GM18861 (cell line): ENCODE results near the gene RGS9.
"Not testable (repeated sequence)": the region's sequence is repeated elsewhere in the genome, so short reads cannot be mapped to it uniquely, and the experiment has no call there.

Source experiments
- ATAC-seq: cut with Tn5 transposase; IDR thresholded peaks from one replicate; pipeline ENCODE4 v1.9.1; 2021; ENCODE audit not compliant: unreplicated experiment

RGS9 gene

DNA sequence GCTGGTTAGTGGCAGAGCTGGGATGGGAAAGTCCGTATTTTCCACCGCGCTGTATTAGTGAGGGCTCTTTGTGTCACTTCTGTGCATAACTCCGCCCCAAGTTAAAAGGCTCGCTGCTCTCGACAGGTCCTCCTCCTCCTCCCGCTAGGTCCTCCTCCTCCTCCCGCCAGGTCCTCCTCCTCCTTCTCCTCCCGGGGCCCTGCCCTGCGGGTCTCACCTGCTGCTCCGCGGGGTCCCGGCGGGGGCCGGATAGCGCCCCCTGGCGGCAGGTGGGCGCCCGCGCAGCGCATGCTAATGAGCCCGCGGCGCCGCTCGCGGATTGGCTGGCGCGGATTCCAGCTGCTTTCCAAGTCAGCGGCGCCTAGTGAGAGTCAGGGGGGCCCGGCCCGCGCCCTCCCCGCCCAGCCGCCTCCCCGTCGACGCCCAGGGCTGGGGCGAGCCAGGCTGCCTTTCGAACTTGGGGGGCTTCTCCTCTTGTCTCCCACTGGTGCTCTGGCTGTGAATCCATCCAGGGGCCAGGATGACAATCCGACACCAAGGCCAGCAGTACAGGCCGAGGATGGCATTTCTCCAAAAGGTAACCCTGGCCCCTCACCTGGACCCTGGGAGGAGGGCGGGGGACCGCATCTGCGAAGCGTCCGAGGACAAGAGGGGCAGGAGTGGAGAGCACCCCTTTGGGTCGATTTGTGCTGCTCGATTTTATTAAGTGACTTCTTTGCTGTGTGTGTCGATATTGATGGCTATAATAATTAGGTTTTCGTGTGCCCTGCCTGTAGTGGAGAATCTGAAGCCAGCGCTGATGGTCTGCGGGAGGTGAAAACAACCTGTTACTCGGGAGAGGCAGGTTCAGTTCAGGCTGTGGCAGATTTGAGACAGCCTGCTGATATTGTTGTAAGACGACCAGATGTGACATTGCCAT lies at the start of gene RGS9:
Gene RGS9 (plus strand): TSS at position 350 of the 919 bp plus-strand sequence. CDS start 171 bp downstream, at position 521.
- ATAC-seq = peak; percentile 93

DNA sequence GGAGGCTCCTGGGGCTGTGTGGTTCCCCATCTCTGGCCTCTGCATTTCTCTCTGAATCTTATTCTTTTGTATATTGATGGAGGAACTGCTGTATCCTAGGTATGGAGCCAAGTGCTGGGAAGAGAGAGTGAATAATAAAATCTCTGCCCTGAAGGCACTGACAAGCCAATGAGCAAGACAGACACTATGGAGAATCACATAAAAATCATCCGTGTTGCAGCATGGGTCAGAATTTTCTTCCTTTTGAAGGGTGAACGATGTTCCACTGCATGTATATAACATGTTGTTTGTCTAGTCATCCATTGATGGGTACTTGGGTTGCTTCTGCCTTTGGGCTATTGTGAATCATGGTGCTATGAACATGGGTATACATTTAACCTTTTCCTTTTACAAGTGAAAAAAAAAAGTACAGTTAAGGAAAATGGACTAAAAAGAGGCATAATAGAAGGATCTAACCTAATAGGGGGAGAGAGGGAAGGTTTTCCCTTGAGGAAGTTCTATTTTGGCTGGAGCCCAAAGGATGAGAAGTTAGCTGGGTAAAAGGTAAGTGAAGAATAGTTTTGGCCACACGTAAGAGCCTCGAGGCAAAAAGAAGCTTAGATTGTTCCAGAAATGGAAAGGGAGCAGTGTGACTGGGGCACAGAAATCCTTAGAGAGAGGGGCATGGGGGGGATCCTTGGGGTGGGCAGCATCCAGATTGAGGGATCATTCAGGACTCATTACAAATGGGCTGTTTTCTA lies 48.4 kb upstream of the RGS9 start:
- ATAC-seq = no peak

DNA sequence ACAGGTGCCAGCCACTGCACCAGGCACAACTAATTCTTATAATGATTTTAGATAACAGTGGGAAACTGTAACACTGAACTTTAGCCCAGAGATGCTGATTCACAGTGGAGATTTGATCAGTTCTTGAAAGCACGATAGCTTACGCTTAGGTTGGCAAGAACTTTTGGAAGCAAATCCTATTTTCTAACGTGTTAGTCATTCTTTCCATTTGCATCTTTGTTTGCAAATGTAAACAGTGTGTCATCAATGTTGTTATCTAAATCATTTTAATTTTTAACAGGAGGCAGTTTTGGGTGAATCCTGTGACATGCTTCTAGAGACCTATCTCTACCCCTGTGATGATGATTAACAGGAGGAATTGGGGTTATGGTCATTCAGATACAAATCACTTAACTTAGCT lies 44.9 kb upstream of the RGS9 start:
- no peak for ATAC-seq

DNA sequence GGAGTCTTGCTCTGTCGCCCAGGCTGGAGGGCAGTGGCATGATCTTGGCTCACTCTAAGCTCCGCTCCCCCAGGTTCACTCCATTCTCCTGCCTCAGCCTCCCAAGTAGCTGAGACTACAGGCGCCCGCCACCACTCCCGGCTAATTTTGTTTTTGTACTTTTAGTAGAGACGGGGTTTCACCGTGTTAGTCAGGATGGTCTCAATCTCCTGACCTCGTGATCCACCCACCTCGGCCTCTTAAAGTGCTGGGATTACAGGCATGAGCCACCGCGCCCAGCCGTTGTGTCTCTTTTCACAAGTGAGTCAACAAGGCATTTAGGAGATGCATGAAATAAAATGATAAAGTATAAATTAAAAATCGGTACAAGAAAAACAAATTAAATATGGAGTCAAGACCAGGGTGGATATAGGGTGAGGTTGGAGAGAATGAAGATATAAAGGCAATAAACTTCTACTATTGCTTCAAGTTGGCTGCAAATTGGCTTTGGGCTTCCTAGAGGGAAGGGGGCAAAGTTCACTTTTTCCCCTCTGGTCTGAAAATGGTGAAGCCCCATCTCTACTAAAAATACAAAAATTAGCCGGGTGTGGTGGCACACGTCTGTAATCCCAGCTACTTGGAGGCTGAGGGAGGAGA lies 44.3 kb upstream of the RGS9 start:
- not testable (repeated sequence) for ATAC-seq

DNA sequence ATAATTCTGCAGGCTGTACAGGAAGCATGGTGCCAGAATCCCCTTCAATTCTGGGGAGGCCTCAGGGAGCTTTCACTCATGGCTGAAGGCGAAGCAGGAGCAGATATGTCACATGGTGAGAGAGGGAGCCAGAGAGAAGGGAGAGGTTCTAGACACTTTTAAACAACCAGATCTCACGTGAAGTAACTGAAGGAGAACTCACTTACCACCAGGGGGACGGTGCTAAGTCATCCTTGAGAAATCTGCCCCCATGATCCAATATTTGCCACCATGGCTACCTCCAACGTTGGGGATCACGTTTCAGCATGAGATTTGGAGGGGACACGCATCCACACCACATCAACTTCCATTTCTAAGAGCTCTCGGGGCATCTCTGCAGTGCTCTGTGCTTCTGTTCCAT lies 43.2 kb upstream of the RGS9 start:
- ATAC-seq = no peak

DNA sequence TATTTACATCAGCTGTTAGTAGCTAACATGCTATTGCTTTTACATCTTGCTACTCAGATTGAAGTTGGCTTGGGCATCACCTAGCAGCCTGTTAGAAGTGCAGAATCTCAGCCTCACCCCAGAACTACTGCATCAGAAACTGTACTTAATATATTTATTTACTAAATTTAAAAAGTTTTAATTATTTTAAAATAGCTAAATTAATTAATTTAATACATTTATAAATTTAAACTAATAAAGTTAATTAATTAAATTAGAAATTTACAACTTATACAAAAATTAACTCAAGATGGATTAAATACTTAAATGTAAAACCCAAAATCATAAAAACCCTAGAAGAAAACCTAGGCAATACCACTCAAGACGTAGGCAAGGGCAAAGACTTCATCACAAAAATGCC lies 41.7 kb upstream of the RGS9 start:
- ATAC-seq = no peak

DNA sequence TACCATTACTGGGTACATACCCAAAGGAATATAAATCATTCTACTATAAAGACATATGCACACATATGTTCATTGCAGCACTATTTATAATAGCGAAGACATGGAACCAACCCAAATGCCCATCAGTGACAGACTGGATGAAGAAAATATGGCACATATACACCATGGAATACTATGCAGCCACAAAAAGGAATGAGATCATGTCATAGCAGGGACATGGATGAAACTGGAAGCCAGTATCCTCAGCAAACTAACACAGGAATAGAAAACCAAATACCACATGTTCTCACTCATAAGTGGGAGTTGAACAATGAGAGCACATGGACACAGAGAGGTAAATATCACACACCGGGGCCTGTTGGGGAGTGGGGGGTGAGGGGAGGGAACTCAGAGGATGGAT lies 40.8 kb upstream of the RGS9 start:
- not testable (repeated sequence) for ATAC-seq

DNA sequence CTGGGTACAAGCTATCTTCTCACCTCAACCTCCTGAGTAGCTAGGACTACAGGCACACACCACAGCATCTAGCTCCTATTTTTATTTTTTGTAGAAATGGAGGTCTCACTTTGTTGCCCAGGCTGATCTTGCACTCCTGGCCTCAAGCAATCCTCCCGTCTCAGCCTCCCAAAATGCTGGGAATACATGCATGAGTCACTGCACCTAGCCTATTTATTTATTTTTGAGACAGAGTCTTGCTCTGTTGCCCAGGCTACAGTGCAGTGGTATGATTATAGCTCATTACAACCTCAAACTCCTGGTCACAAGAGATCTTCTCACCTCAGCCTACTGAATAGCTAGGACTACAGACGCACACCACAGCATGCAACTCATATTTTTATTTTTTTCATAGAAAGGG lies 40.1 kb upstream of the RGS9 start:
- no peak for ATAC-seq

DNA sequence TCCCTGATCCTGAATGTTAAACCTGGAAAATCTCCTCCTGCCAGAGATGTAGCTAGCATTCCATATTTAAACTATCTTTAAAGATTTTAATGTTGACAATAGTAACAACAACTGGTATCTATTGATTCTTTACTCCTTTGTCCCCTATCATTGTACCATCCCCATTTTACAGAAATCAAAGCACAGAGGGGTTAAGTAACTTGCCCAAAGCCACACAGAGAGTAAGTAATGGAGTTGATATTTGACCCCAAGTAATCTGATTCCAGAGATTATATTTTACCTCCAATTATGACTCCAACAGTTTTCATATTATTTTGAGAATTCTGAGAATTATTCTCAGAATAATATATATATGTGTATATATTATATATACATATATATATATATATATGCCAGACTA lies 37.7 kb upstream of the RGS9 start:
- ATAC-seq = no peak

DNA sequence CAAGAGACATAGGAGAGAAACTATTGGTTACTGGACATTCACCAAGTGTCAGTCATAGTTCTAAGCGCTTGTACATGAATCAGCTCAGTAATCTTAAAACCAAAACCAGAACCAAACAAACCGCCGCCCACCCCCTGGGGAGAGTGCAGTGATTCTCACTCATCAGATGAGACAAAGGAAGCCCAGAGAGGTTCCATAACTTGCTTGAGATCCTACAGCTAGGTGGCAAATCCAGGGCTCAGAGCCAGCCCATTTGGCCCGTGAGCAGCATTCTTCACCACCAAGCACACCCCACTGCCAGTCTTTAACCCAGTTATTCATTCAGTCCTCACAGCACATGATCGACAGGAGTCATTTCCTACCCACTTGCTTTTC lies 37.2 kb upstream of the RGS9 start:
- peak; percentile 74 for ATAC-seq

DNA sequence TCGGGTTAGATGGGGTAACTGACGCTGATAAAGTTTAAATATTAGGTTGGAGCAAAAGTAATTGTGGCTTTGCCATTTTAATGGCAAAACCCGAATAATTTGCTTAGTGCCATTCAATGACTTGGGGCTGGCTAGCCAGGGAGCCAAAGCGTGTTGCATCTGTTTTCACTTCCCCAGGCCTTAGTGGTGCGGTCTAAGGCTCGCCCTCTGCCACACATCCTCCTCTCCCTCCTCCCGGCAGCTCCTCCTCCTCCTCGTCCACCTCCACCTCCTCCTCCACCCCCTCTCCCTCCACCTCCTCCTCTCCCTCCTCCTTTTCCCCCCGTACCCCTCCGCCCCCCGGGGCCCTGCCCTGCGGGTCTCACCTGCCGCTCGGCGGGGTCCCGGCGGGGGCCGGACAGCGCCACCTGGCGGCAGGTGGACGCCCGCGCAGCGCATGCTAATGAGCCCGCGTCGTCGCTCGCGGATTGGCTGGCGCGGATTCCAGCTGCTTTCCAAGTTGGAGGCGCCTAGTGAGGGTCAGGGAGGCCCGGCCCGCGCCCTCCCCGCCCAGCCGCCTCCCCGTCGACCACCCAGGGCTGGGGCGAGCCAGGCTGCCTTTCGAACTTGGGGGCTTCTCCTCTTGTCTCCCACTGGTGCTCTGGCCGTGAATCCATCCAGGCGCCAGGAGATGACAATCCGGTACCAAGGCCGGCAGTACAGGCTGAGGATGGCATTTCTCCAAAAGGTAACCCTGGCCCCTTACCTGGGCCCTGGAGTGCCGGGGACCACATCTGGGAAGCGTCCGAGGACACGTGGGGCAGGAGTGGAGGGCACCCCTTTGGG lies 36.6 kb upstream of the RGS9 start:
- peak; percentile 42 for ATAC-seq

DNA sequence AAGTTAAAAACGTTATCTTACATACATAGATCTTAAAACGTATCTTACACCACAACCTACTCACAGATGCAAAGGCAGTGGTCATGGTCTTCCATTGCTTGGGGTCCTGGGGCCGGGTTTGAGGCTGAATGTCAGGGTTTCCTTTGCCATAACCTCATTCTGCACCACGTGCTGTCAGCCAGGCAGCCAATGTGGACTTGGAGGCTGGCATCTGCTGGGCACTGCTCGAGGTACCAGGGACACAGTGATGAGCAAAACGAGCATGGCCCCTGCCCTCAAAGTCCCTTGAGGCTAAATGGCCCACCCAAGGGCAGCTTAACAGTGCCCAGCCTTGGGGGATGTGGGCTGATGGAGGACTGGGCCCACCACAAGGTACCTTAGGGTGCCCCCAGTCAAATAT lies 35.8 kb upstream of the RGS9 start:
- no peak for ATAC-seq

DNA sequence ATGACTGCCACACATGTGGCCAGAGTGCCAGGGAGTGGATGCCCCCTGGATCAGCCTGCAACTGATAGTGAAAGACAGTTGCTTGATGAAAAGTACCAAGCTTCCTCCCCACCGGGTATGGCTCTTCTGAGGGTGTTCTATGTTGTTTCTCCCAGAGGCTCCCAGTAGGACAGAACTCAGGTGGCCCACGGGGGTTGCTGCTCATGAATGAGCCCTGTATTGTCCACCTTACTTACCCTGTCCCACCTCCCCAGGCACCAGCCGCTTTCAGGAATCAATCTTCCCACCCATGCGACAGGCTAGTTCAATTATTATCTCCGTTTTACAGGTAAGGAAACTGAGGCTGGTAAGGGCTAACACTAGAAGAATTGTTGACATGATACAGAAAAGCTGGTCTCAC lies 34.9 kb upstream of the RGS9 start:
- no peak for ATAC-seq

DNA sequence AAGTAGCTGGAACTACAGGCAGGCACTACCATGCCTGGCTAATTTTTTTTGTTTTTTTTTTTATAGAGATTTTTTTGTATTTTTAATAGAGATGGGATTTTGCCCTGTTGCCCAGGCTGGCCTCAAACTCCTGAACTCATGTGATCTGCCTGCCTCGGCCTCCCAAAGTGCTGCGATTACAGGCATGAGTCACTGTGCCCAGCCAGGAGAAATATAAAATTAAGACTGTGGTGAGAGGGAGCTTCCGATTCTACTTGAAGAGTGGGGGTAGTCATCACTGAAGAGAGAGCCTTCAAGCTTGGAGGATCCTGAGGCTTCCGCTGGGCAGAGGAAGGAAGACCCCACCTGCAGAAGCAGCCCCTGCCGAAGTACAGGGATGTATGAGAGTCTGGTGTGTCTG lies 34.4 kb upstream of the RGS9 start:
- ATAC-seq = no peak

DNA sequence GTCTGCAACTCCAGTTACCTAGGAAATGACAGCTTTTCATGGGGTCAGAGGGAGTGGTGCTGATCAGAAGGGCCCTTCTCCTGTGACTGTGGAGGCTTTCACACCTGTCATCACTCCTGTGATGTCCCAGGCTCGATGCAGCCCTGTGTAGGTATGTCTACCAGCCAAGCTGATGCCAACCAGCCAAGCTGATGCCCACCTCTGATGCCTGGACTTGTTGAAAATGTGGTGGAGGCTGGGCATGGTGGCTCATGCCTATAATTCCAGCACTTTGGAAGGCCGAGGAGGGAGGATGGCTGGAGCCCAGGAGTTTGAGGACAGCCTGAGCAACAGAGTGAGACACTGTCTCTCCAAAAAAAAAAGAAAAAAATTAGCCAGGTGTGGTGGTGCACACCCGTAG lies 33.7 kb upstream of the RGS9 start:
- ATAC-seq = no peak

DNA sequence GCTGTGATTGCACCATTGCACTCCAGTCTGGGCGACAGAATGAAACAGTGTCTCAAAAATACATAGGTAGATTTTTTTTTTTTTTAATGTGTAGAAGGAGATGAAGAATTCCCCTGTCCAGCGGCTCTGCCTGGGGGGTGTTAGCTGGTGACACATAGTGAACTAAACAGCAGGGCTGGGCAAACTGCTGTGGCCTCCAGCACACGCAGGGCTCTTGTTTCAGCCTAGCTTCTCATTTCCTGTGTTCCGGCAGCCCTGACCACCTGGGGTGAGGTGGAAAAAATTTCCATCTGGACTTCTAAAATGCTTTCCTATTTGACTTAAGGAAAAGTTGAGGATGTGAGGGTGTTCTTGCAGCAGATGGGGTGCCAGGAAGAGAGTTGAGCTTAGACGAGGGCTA lies 33.3 kb upstream of the RGS9 start:
- ATAC-seq = no peak

DNA sequence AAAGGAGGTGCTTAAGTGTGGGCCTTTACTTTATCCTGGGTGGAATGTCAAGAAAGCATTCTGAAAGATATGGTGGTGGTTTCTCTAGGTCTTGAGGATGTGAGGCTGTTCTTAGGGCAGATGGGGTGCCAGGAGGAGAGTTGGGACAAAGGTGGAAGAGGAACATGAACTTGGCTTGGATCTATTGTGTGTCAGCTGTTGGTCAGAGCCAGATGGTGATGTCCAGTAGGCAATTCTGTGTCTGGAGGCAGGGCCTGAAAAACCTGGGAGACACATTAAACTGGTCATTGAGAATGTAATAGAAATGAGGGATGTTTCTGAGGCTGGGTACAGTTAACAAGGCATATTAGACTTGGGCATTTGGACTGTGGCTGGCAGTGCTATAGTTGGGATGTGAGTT lies 32.6 kb upstream of the RGS9 start:
- ATAC-seq = no peak

DNA sequence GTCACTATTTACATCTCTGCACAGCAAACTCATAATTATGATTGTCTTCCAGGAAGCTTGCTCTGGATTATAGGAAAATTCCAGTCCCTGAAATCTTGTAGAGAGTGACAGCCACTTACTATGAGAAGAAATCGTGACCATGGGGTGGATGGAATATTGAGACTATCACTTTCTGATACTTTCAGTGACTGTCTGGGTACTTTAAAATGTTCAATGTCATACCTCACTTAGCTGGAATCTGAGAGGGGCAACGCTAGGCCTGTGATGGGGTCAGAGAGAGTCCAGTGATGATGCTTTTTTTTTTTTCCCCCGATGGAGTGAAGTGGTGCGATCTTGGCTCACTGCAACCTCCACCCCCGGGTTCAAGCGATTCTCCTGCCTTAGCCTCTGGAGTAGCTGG lies 32.2 kb upstream of the RGS9 start:
- no peak for ATAC-seq

DNA sequence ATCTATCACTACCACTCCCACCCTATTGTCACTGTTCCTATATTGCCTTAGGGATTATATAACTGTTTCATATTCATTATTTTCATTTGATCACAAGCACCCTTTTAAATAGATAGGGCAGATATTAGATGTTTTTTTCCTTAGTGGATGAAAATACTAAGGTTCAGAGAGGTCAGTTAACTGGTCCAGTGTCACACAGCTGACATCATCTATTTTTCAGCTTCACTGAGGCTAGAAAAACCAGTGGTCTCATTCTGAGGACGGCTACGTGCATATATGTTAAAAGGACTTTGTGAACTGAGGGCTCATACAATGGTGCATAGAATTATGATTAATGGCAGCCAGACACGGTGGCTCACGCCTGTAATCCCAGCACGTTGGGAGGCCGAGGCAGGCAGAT lies 29.0 kb upstream of the RGS9 start:
- ATAC-seq = no peak

DNA sequence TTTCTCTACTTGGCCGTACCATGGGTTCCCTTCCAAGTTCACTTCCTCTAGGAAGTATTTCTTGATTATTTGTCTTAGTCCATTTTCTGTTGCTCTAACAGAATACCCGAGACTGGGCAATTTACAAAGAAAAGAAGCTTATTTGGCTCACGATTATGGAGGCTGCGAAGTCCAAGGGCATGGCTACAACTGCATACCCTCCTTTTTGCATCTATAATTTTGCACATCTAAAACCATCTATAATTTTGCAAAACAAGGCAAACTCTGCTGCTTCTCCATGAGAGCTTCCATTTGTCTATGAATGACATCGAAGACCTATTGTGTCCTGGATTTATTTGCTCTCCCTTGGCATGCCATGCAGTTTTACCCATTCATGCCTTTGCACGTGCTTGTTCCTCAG lies 27.6 kb upstream of the RGS9 start:
- ATAC-seq = no peak
